Type B pancreatic cell (in vitro differentiated cells): ENCODE data around the gene PBX3. TPM values are rescaled to one million over a fixed set of nuclear protein-coding genes. Genes with fewer than 3 reads are reported as not detected.

Experiments used
- DNase-seq: peaks from one replicate; pipeline ENCODE4 v3.0.0; 2021; ENCODE audit warnings: mixed read lengths; ENCODE audit not compliant: unreplicated experiment; ENCODE audit errors: extremely low spot score
- H3K27ac Mint-ChIP-seq: 2 replicates; pipeline ENCODE4 v1.8.0; 2021; ENCODE audit warnings: mild to moderate bottlenecking, mixed read lengths
- H3K27me3 Mint-ChIP-seq: 2 replicates; pipeline ENCODE4 v1.8.0; 2021; ENCODE audit warnings: mixed read lengths
- H3K36me3 Mint-ChIP-seq: 2 replicates; pipeline ENCODE4 v1.8.0; 2021; ENCODE audit warnings: mixed read lengths
- H3K4me1 Mint-ChIP-seq: one replicate; pipeline ENCODE4 v1.8.0; 2021; ENCODE audit warnings: mixed read lengths; ENCODE audit not compliant: unreplicated experiment
- H3K4me3 Mint-ChIP-seq: 2 replicates; pipeline ENCODE4 v1.8.0; 2021; ENCODE audit warnings: mild to moderate bottlenecking, mixed read lengths
- H3K9me3 Mint-ChIP-seq: 2 replicates; pipeline ENCODE4 v1.8.0; 2021; ENCODE audit warnings: mixed read lengths
- CTCF ChIP-seq: fragments of 200-600 bp; sonication (generic); conservative IDR thresholded peaks from 2 replicates; pipeline ENCODE4 v1.5.0; 2021; ENCODE audit warnings: antibody characterized with exemption, mild to moderate bottlenecking
- total RNA-seq: library from RNA; stranded (reverse); gene quantifications from 2 replicates; pipeline ENCODE4 v1.2.1, GENCODE V29; 2021; ENCODE audit warnings: low replicate concordance

Gene PBX3
- total RNA-seq, 1 donor from 2014 or later: 60.9 TPM

GRCh38 chr9:125847735-125848134, 100.6 kb downstream of the PBX3 start:
- DNase-seq: no peak
- no peaks in the 10 kb centered on the region for H3K9me3 Mint-ChIP-seq
- no peak overlapping the region for H3K27ac Mint-ChIP-seq
- H3K36me3 Mint-ChIP-seq: peaks cover 6% of the 10 kb centered on the region
- no peak overlapping the region for H3K4me3 Mint-ChIP-seq
- no peaks in the 10 kb centered on the region for H3K27me3 Mint-ChIP-seq
- H3K4me1 Mint-ChIP-seq: peaks cover 32% of the 10 kb centered on the region
- no peak for TF ChIP-seq CTCF

- H3K27me3 Mint-ChIP-seq: no peaks in the 10 kb centered on the region
- DNase-seq: no peak
- H3K9me3 Mint-ChIP-seq: no peaks in the 10 kb centered on the region
- H3K27ac Mint-ChIP-seq: no peak overlapping the region
- H3K4me3 Mint-ChIP-seq: no peak overlapping the region
- H3K36me3 Mint-ChIP-seq: peaks cover 6% of the 10 kb centered on the region
- TF ChIP-seq CTCF: no peak
- peaks cover 24% of the 10 kb centered on the region for H3K4me1 Mint-ChIP-seq
These were observed 103.0 kb downstream of the PBX3 start for GRCh38 chr9:125850106-125850632.

- Mint-ChIP-seq H3K4me1 (peaks cover 24% of the 10 kb centered on the region), H3K27ac (peak overlapping the region; percentile 14), H3K9me3 (no peaks in the 10 kb centered on the region), H3K36me3 (peaks cover 6% of the 10 kb centered on the region), H3K27me3 (no peaks in the 10 kb centered on the region), H3K4me3 (no peak overlapping the region)
- DNase-seq: no peak
- TF ChIP-seq CTCF: no peak
These were observed 103.6 kb downstream of the PBX3 start for GRCh38 chr9:125850763-125851162.

GRCh38 chr9:125851979-125852378, 104.8 kb downstream of the PBX3 start:
- H3K4me3 Mint-ChIP-seq: no peak overlapping the region
- H3K27me3 Mint-ChIP-seq: no peaks in the 10 kb centered on the region
- H3K36me3 Mint-ChIP-seq: peaks cover under 1% of the 10 kb centered on the region
- H3K27ac Mint-ChIP-seq: no peak overlapping the region
- no peaks in the 10 kb centered on the region for H3K9me3 Mint-ChIP-seq
- TF ChIP-seq CTCF: no peak
- DNase-seq: no peak
- H3K4me1 Mint-ChIP-seq: peaks cover 33% of the 10 kb centered on the region

GRCh38 chr9:125852386-125852785, 105.2 kb downstream of the PBX3 start:
- Mint-ChIP-seq H3K4me1 (peaks cover 33% of the 10 kb centered on the region), H3K9me3 (no peaks in the 10 kb centered on the region), H3K36me3 (no peaks in the 10 kb centered on the region), H3K4me3 (no peak overlapping the region), H3K27ac (no peak overlapping the region), H3K27me3 (no peaks in the 10 kb centered on the region)
- DNase-seq: no peak
- no peak for TF ChIP-seq CTCF
